Stimulated activated CD4-positive, alpha-beta T cell treated with anti-CD3 and anti-CD28 coated beads, TNF-alpha, amount 100 ng/mL, for 4 hours (primary cell): ENCODE data around the gene COL23A1.

ENCODE experiments used
- DNase-seq, 3 experiments: peaks; one replicate each; pipeline ENCODE4 v3.0.0-alpha.2; 2020; ENCODE audit warnings: low read depth in 3 of 3

COL23A1 gene

GRCh38 chr5:178462816-178463215 lies 127.4 kb downstream of the COL23A1 start:
- no peak for DNase-seq

- DNase-seq: no peak
Observed at GRCh38 chr5:178462076-178462475, 128.1 kb downstream of the COL23A1 start.

- peak in 2 of 3 experiments; percentile 6 to 12 for DNase-seq
Observed at GRCh38 chr5:178461004-178461730, 129.0 kb downstream of the COL23A1 start.

GRCh38 chr5:178460598-178460997 lies 129.6 kb downstream of the COL23A1 start:
- no peak for DNase-seq

DNA sequence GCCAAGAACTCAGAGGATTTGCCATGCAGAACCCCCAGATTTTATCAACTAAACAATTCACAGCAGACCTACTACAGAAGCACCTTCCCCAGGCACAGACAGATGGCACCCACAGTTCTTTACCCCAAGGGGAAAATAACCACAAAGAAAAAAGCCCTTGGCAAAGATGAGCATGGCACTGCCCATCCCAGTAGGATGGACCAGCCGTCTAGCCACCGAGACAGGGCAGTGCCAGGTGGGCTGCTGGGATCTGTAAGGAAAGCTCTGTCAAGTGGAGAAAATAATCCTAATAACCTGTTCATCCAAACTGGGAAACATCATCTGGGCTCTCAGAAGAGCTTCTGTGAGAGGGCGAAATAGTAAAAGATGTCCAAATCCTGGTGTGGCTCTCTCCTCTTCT lies 130.0 kb downstream of the COL23A1 start:
- no peak for DNase-seq

DNA sequence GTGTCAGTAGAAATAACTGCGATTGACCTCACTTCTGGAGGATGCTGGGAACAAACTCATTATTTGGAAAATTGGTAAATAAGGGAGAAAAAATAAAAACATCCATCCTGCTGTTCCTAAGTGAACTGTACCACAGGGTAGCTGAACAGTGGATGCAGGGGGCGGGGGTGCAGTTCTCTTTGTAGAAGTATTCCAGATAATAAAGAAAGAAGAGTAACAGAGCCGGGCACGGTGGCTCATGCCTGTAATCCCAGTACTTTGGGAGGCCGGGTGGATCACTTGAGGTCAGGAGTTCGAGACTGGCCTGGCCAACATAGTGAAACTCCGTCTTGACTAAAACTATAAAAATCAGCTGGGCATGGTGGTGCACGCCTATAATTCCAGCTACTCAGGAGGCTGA lies 132.1 kb downstream of the COL23A1 start:
- DNase-seq: no peak

DNA sequence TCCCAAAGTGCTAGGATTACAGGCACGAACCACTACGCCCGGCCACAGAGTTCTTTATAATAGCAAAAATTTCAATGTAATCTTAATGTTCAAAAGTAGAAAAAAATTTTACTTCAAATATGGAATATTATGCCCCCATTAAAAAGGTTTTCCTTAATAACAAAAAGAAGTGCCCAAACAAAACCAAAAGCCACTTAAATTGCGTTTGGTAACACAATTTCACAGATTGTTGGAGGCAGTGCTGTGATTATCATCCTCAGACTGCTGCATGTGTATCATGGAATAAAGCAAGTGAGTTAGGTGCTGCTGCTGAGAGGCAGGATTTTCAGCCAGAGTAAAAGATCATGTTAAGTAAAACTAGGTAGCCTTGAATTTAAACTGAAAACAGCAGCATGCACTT lies 132.7 kb downstream of the COL23A1 start:
- DNase-seq: no peak

DNA sequence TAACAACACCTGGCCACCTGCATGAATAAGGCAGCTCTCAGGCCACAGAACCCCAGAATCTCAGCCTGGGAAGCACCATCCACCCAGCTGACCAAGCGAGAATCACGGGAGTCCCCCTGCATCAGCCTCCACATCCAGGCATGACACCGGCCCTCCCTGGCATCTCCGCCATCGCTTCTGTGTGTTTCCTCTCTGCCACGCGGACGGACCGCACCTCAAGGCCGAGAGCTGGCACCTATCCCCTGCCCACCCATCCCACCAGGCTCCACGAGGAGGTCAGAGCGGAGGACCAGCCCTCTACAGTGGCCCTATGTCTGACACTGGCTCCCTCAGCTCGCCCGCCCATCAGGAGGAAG lies 134.7 kb downstream of the COL23A1 start:
- no peak for DNase-seq

DNA sequence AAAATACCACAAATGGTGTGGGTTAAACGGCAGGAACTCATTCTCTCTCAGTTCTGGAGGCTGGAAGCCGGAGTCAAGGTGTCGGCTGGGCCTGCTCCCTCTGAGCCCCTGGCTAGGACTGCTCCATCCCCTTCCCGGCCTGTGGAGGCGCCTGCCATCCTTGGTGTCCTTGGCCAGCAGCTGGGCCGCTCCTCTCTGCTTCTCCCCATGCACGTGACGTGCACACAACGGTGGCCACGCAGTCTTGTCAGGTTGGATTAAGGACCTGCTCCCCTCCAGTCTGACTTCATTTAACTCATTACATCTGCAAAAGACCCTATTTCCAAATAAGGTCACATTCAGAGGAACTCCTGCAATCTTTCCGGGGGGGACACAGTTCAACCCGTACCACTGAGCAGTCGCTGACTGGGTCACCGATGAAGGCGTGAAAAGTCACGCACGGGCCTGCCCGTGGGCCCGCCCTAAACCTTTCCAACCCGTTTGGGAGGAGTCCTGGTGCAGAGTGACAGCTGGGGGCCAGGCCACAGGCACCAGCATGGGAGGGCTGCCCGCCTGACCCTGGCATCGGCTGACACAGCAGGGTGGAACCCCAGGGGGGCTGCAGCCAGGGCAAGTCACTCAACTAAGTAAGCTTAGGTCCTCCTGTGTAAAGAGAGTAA lies 135.2 kb downstream of the COL23A1 start:
- no peak for DNase-seq

DNA sequence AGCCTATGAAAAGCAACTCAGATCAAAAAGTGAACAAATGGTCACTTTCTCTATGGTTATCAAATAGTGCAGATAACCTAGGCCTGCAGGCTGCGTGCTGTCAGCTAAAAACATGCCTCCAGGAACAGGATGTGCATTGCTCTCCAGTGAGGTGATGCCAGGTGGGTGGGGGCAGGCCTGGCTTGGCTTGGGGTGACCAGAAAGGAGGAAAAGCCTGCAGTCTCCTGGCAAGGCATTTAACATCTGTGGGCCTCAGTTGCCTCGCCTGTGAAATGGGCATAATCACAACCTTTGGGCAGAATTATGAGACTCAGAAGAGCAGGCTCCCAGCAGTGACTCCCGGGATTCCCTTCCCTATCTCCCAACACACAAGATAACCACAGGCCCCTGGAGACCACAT lies 135.9 kb downstream of the COL23A1 start:
- DNase-seq: no peak

GRCh38 chr5:178453224-178453623 lies 137.0 kb downstream of the COL23A1 start:
- DNase-seq: no peak

DNA sequence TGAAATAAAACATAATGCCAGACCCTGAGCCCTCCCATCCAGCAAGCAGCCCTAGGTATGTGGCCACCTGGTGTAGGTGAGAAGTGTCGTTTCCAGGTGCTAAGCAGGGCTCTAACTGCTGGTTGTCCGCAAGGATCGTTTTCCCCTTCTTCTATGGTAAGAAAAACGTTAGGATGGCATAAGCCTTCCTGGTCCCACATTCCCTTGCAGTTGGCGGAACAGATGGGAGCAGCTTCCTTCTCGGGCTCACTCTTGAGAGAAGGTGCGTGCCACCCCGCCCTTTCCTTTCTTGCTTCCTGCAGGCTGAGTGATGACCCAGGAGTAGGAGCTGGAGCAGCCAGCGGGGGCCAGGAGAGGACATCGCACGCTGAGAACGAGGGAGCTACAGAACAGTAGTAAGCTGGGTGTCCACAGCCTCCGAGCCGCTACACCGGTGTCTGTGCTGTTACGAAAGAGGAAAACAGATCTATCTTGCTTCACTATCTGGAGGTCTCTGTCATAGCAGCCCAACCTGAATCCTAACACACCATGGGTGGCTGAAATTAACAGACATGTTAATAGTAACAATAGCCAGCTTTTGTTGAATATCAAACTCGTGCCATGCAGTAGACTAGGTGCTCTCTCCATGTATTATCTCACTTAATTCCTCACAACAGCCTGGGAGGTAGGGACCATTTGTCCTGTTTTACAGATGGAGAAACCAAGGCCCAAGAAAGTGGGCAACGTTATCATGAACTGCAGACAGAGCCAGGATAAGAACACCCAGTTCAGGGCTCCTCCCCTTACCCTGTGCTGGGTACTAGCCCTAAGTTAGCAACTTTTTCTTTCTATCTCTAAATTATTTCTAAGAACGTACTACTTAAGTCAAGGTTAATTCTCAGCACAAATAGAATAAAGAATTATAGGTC lies 139.8 kb downstream of the COL23A1 start:
- DNase-seq: no peak

DNA sequence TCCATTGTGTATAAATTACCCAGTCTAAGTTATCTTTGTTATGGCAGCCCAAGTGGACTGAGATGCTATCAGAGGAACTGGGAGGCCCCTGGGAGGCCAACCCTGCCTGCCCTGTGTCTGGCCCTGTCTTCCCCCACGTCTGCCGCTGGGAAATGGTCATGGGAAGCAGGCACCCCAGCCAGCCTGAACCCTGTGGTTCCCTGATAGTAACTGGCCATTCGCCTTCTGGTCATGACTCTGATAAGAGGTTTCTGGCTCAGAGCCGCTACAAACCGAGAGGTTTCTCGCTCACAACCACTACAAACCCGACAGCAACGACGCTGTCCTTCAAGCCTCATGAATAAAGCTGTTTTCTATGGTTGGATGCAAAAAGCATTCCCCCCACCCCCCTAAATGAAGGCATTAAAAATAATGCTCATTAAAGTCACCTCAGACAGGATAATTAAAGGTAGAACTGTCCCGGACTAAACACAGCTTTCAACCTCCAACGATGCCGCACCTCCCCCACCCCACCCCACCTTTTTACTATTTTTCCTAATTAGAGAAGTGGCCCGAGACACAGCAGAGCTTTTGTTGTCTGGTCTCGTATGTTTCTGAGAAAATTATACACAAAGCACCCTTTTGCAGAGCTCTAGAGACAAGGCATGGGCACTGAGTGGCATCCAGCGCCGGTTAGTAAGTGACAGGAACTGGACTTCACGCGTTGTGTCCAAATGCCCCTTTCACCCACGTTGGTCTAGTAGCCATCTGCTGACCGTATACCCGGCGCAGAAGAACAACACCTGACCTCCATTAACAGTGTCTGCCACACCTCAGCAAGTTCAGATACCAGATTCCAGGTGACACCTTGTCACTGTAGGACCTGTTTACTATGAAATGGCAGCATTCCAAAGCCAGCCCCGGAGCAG lies 140.8 kb downstream of the COL23A1 start:
- no peak for DNase-seq

DNA sequence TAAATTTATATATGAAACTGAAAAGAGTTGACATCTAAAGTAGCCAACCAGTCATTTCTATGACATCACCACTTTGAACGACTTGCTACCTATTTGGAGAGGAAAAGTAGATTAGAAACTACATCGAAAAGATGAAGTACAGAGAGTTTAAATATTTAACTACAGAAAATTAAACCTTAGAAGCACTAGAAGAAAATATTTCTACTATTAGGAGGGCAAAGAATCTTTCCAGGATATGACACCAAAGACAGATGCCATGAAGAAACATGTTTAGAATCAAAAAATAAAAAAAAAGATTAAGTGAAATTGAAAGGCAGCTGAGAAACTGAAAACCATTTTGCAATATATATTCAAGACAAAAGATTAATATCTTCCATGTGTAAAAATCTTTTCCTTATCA lies 144.7 kb downstream of the COL23A1 start:
- DNase-seq: no peak

GRCh38 chr5:178442405-178443257 lies 147.6 kb downstream of the COL23A1 start:
- no peak for DNase-seq

DNA sequence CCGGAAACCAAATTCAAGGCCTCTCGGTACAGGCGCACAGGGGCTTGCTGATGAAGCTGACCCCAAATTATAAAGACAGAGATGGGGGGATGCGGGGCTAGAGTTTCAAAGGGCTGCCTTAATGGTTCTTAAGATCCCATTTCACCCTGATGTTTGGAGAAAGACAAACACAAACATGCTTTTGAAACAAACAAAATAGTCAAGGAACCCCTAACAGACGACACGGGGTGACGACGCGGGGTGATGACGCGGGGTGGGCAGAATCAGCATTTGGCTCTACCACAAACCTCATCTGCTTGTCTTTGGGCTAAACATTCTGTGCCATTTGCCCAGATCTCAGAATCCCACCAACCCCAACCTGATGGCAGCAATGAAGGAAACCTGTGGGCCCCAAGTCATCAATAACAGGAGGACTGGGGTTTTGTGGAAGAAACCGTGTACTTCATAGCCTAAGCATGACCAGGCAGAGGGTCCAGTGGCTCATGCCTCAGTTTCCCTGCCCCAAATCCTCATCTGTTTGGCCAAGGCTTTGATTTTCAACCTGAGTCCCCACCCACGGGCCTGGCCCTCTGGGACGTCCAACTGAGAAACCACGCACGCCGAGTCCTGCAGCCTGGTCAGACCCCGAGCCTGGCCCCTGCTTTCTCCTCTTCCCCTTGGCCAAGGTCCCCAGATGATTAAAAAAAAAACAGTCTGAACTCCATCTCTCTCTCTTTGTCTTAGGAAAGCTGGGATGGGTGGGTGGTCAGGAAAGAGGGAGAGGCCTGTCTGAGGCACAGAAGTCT lies 148.5 kb downstream of the COL23A1 start:
- no peak for DNase-seq

DNA sequence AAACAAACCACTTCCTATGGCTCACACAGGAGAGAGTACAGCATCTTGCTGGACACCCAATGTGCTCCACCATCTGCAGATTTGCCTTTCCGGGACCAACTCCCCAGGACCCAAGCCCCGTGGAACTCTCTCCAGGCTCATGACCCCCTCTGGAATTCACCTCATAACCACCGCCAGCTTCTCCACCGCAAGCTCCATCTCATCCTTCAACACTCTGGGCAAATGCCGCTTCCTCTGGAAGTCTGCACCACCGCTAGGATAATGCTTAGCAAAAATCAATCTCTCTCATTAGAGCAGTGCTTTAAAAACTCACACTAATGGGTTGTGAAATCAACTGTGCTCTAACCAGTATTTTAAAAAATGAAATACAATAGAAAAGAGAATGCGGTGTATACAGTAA lies 150.0 kb downstream of the COL23A1 start:
- DNase-seq: no peak

- no peak for DNase-seq
Observed at GRCh38 chr5:178439493-178440180, 150.6 kb downstream of the COL23A1 start.

DNA sequence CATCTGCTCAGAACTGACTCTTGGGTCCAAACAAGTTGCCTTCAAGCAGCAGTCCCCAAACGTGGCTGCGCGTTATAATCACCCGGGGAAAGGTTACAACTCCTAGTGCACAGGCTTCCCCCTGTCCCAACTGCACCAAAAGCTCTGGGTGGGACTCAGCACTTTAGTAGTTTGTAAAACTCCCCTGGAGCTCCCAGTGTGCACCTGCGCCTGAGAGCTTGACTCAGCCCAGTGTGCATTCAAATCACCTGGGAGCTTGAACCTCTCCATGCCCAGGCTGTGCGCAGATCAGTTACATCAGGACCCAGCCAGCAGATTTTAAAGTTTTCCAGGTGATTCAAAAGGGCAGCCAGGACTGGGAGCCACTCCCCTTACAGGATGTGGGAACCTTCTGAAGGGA lies 151.4 kb downstream of the COL23A1 start:
- no peak for DNase-seq
